ENCODE data around the gene PPFIA2. TPM values are rescaled to one million over a fixed set of nuclear protein-coding genes. Genes with fewer than 3 reads are reported as not detected.

Gene PPFIA2
- total RNA-seq, 4 donors from 2014 or later: 1.7 to 3.9 (median 2.0) TPM

- DNase-seq: no peak
- Histone ChIP-seq H3K27ac (no peak overlapping the region), H3K36me3 (no peaks in the 10 kb centered on the region), H3K9me3 (no peaks in the 10 kb centered on the region), H3K4me3 (replicated peaks in 1 of 3) (no peak overlapping the region), H3K27me3 (no peaks in the 10 kb centered on the region), H3K4me1 (no peaks in the 10 kb centered on the region)
- WGBS, 2 donors: 79 to 90% methylated on average over 3 of the region's 3 CpGs
- intact Hi-C loops (cut with DNase I): no loop called here
- TF ChIP-seq POLR2A (IDR thresholded peaks at IDR 0.05) (no peak), CTCF (IDR thresholded peaks at IDR 0.05) (no peak)
Observed at GRCh38 chr12:81295251-81295650, 463.9 kb downstream of the PPFIA2 start.

- no peaks in the 10 kb centered on the region for H3K9me3 ChIP-seq
- H3K27ac ChIP-seq: no peak overlapping the region
- H3K36me3 ChIP-seq: no peaks in the 10 kb centered on the region
- no peak overlapping the region for H3K4me3 ChIP-seq (replicated peaks in 1 of 3)
- TF ChIP-seq CTCF (IDR thresholded peaks at IDR 0.05) (no peak), POLR2A (IDR thresholded peaks at IDR 0.05) (no peak)
- intact Hi-C loops (cut with DNase I): no loop called here
- no peaks in the 10 kb centered on the region for H3K27me3 ChIP-seq
- DNase-seq: no peak
- H3K4me1 ChIP-seq: no peaks in the 10 kb centered on the region
- 78 to 79% methylated on average over 12 of the region's 12 CpGs for WGBS, 2 donors
Observed at GRCh38 chr12:81294325-81295190, 464.6 kb downstream of the PPFIA2 start.

GRCh38 chr12:81288651-81289050 is 470.5 kb downstream of the PPFIA2 start:
- no peak for TF ChIP-seq POLR2A (IDR thresholded peaks at IDR 0.05)
- TF ChIP-seq CTCF (IDR thresholded peaks at IDR 0.05): no peak
- intact Hi-C loops (cut with DNase I): no loop called here
- Histone ChIP-seq H3K9me3 (no peaks in the 10 kb centered on the region), H3K4me1 (no peaks in the 10 kb centered on the region), H3K36me3 (no peaks in the 10 kb centered on the region), H3K27me3 (no peaks in the 10 kb centered on the region), H3K4me3 (replicated peaks in 1 of 3) (no peak overlapping the region), H3K27ac (no peak overlapping the region)
- DNase-seq: no peak

- Histone ChIP-seq H3K9me3 (no peaks in the 10 kb centered on the region), H3K4me1 (no peaks in the 10 kb centered on the region), H3K36me3 (no peaks in the 10 kb centered on the region), H3K27me3 (no peaks in the 10 kb centered on the region), H3K27ac (no peak overlapping the region), H3K4me3 (replicated peaks in 1 of 3) (no peak overlapping the region)
- intact Hi-C loops (cut with DNase I): no loop called here
- WGBS, 2 donors: 43 to 47% methylated on average over 3 of the region's 3 CpGs
- TF ChIP-seq CTCF (IDR thresholded peaks at IDR 0.05) (no peak), POLR2A (IDR thresholded peaks at IDR 0.05) (no peak)
- no peak for DNase-seq
Observed at GRCh38 chr12:81284137-81284536, 475.0 kb downstream of the PPFIA2 start.
